ENCODE data around the gene CYB561A3.

GRCh38 chr11:61403658-61404057 lies 42.0 kb upstream of the CYB561A3 start:
- TF ChIP-seq POLR2A (IDR thresholded peaks at IDR 0.05; ENCODE audit: low read length) (no peak), GATA1 (IDR thresholded peaks at IDR 0.05; ENCODE audit: low read depth, low read length) (no peak)

Measured in erythroblast (primary cell).